Activated CD8-positive, alpha-beta memory T cell treated with anti-CD3 and anti-CD28 coated beads for 4 hours (primary cell): ENCODE measurements around the gene INVS.
"Not testable (repeated sequence)": the region's sequence is repeated elsewhere in the genome, so short reads cannot be mapped to it uniquely, and the experiment has no call there.

Source experiments
- DNase-seq, 2 donors: peaks; one replicate each; pipeline ENCODE4 v3.0.0-alpha.2; 2020; ENCODE audit warnings: low read depth in 2 of 2

INVS gene

GRCh38 chr9:100196215-100196614 is 97.2 kb downstream of the INVS start:
- no peak for DNase-seq

- no peak for DNase-seq
Observed at GRCh38 chr9:100196828-100197227, 97.8 kb downstream of the INVS start.

- no peak for DNase-seq
Observed at GRCh38 chr9:100197553-100197952, 98.5 kb downstream of the INVS start.

DNA sequence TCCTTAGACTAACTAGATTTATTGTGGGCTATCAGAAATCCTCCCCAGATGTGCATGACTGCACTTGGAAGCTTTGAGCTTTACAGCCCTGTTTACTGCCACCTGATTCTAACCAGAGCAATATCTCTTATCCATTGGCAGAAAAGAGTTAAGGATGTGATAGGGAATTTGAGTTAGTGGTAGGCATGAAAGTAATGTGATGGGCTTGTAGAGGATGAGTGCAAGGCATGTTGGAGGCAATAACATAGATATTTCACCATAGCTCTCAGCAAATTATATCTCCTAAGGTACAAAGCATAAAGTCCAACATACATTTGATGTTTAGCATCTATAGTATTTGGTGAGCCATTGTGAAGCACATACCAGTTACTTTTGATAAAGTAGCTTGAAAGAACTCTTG is 103.8 kb downstream of the INVS start:
- DNase-seq: no peak

DNA sequence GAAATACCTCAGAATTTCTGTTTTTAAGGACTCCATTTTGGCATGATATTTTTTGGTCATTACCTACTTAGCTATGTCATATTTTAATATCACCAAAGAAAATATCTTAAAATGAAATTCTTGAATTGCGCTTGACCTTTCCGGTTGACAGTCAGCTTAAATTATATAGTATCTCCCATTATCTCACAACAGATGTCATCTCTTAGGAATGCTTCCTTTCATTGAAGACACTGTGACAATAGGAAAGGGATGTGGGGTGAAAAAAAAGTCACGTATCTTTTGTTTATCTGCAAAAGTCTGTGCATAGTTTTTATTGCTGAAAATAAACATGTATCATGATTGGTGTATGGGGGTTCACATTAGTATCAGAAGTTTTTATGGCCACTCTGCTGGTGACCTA is 105.8 kb downstream of the INVS start:
- no peak for DNase-seq

DNA sequence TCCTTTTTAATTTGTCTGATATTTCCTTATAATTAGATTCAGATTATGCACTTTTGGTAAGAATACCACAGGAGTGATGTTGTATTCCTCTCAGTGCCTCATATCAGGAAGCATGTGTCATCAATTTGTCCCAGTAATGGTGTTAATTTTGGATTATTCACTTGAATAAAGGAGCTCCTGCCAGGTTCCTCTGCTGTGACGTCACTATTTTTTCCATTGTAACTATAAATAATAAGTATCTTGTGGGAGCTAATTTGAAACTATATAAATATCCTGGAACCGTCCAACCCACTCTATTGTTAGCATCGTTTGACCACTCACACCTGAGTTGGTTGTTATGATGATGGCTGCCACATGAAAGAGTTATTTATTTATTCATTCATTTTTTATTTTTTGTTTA is 107.9 kb downstream of the INVS start:
- no peak for DNase-seq

DNA sequence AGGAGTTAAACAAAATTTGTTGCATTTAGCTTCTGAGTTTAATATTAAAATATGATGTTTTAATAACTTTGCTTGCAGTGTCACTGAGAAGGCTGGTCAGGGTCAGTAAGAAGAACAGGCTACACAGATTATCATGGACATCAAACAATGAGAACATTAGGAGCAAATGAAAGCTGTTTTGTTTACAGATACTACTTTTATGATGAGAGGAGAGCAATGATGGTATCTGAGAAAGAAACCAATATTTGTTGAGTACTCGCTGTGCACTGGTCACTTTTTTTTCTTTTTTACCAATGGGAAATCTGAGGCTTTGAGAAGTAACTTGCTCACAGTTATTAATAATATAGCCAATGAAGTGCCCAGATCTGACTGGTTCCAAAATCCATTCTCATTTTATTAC is 109.6 kb downstream of the INVS start:
- no peak for DNase-seq

DNA sequence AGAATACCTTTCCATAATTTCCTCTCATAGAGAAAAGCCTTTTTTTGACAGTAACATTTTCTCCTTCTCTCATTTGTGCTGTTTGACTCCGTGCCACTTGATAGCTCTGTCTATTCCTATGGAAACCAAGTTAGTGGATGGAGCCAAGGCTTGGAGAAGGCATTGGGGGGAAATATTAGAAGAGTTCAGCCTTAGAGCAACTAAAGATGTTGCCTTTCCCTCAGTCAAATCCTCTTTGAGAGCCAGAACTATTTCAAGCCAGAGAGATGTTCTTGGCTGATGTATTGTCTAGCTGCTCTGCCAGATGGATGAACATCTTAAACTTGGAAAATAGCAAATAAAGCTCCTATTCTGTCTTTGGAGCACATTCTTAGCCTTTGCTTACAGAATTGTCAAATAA is 112.4 kb downstream of the INVS start:
- DNase-seq: no peak

- no peak for DNase-seq
Observed at GRCh38 chr9:100213730-100214477, 114.9 kb downstream of the INVS start.

DNA sequence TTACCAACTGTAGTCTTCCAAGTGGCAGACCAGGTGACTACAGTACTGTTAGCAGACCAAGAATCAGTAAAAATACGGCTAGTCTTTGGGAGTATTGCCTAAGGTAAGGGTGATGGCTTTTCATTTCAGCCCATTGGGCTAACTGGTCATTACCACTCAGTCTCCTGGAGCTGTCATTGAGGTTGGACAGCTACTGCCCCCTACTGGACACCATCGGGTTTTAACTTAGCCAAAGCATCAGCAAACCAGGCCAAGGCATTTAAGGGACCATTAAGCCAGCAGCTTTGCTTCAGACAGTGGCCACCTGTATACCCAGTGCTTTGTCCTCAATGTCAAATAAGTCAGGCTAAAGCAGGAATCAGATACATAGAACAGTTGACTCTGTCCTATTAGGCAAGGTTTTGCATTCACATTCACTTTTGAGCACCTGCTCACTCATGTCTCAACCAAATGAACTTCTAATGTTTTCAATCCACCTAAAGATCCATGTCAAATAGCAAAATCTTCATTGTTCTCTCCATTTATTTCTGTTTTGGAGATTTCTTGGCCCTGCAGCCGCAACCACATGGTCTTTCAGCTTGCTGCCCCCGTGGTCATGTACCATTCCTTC is 117.2 kb downstream of the INVS start:
- DNase-seq: peak; percentile 9 to 28

DNA sequence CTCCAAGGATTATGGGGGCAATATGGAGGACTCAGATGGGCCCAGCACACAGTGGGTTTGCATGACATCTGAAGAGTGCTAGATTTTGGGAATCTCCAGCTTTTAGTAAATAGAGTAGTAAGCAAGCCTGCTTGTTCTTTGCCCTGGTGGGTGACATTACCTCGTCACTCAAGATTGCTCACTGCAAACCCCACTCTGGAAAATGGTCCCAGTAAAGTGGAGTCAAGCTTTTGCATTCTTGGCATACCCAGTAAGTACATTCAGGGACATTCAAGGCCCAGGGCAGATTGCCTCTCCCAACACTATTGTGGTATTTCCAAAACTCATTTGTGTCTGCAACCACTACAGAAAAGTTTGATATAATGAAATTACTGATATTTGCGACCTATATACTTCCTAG is 118.5 kb downstream of the INVS start:
- no peak for DNase-seq

DNA sequence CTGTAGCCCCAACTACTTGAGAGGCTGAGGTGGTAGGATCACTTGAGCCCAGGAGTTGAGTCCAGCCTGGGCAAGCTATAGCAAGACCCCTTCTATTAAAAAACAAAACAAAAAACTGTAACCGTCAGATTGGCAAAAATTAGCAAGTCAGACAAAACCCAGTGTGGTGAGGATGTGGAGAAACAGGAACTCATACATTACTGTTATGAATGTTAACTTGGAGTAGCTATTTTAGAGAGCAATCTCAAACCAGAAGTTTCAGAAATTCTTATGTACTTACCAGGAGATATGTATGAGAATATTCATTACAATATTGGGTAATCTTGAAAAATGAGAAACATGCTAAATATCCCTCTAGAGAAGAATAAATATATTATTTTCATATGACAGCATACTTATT is 120.3 kb downstream of the INVS start:
- DNase-seq: no peak

GRCh38 chr9:100220936-100221335 is 121.9 kb downstream of the INVS start:
- no peak for DNase-seq

- no peak for DNase-seq
Observed at GRCh38 chr9:100221538-100221937, 122.5 kb downstream of the INVS start.

DNA sequence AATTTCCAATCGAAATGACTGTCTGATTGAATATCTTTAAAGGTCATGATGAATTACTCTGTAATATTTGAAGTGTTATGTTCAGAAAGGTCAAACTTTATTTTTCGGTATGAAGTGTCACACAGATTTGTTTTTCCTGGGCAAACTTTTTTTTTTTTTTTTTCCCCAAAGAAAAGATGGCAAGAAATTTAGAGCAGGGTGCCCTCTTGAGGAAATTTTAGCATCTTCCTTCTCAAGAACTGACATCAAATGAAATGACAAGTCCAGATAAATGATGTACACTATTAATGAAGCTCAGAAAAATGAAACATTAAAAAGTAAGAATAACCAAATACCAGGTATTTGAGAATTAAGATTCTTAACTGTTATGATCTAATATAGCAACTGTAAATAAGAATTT is 123.6 kb downstream of the INVS start:
- no peak for DNase-seq

- no peak for DNase-seq
Observed at GRCh38 chr9:100227636-100228035, 128.6 kb downstream of the INVS start.

DNA sequence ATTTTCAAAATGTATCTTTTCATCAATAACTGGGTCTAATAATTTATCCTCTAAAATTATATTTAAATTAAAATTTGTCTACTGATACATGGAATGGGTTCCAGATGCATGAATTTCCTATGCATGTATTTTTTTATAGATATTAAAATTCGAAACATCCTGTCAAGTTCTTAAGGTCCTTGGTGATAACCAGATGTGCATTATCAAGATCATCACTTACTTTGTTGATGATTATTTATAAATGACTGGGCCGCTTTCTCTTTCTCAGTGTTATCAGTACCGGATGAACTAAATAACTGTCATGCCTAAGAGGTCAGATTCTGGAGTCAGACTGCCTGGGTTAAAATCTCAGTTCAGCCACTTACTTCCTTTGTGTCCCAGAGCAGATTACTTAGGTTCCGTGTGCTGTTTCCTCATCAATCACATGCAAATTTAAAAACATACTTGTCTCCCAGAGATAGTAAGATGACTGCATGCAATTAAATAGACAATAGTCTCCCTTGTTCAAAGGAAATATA is 129.4 kb downstream of the INVS start:
- no peak for DNase-seq

DNA sequence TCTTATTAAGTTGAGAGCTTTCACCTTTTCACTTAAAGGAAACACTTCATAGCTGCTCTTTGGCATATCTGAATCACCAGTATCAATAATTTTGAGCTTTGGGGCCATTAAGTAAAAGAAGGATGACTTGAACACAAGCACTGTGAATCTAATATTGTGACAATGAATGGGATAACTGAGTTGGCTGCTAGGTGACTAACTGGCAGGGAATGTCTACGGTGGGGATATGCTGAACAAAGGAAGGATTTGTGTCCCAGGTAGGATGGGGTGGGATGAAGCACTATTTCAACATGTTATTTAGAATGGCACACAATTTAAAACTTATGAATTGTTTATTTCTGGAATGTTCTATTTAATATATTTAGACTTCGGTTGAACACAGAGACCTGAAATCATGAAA is 130.1 kb downstream of the INVS start:
- no peak for DNase-seq

DNA sequence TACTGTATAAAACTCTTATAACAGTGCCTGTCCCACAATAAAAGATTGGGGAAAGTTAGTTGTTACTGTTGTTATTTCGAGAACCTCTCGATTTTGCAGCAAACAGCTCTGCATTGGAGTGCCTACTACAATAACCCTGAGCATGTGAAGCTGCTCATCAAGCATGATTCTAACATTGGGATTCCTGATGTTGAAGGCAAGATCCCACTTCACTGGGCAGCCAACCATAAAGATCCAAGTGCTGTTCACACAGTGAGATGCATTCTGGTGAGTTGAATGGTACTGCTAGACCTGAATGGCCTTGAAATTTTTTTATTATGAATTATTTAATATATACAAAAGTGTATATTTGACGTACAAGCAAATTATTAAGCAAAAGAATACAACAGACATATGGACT is 130.5 kb downstream of the INVS start:
- DNase-seq: no peak

DNA sequence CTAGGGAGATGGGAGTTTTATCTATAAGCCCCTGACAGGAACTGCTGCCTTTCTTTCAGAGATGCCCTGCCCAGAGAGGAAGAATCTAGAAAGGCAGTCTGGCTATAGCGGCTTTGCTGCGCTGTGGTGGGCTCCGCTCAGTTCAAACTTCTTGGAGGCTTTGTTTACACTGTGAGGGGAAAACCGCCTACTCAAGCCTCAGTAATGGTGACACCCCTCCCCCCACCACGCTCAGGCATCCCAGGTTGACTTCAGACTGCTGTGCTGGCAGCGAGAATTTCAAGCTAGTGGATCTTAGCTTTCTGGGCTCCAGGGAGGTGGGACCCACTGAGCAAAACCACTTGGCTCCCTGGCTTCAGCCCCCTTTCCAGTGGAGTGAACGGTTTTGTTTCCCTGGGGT is 137.9 kb downstream of the INVS start:
- DNase-seq: not testable (repeated sequence)

DNA sequence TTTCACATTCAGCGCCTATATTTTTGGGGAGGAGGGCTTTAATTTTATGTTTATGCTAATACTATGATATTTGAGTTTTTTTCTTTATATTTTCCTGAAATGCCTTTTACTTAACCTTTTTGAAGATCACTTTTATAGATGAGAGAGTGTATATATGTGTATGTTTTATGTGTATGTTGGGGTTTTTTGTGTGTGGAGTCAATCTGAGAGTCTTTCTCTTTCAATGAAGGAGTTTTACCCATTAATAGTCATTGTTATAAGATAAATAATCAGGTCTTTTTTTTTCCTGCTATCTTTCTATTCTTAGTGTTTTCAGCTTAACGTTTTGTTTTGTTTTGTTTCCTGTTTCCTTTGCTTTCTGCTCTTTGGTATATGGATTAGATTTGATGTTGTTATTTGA is 141.5 kb downstream of the INVS start:
- no peak for DNase-seq

DNA sequence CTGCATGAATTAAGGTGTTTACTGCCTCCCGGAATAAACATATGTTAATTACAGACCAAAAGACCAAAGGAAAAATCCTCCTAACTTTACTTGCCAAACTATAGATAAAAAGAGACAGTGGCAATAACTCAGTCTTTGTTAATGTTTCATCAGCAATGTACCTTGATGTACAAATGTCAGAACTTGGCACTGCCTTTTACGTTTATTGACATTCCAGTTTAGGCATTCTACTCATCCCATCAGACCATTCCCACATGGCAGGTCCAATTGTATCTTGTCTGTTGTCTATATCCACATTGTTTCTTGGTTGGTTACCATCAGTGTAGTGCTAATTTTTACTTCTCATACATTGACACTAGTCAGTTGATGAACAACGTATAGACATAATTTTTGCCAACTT is 168.2 kb downstream of the INVS start:
- no peak for DNase-seq

DNA sequence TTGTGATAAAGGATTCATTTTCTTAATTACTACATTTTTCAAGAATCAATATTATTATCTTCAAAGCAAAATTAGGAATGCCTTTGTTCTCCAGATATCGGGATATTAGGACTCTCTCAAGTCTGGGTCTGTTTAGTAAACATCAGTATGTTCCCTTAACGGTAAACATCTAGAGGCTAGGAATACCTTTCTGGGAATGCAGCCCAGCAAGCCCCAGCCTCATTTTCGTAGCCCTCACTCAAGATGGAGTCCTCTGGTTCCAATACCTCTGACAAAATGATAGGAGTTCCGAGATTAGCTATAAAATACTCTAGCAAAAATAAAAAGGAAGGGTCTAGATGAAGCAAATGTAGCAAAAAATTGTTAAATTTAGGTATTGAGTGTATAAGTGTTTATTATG is 169.2 kb downstream of the INVS start:
- DNase-seq: no peak

- DNase-seq: no peak
Observed at GRCh38 chr9:100269656-100270055, 170.6 kb downstream of the INVS start.
